HG03442 (cell line): Measurements from ENCODE around the gene ENTR1.

Experiments used
- ATAC-seq: cut with Tn5 transposase; IDR thresholded peaks from one replicate; pipeline ENCODE4 v1.9.1; 2021; ENCODE audit warnings: mild to moderate bottlenecking, moderate library complexity; ENCODE audit not compliant: unreplicated experiment

Gene ENTR1

GRCh38 chr9:136398286-136398685 lies 12.1 kb downstream of the ENTR1 start:
- no peak for ATAC-seq

GRCh38 chr9:136397643-136398042 lies 12.8 kb downstream of the ENTR1 start:
- ATAC-seq = no peak

GRCh38 chr9:136396219-136396515 lies 14.2 kb downstream of the ENTR1 start:
- no peak for ATAC-seq

- no peak for ATAC-seq
These were observed 14.8 kb downstream of the ENTR1 start for GRCh38 chr9:136395345-136396218.

- no peak for ATAC-seq
These were observed 15.4 kb downstream of the ENTR1 start for GRCh38 chr9:136395020-136395340.

GRCh38 chr9:136394312-136395019 lies 15.9 kb downstream of the ENTR1 start:
- ATAC-seq = no peak

- no peak for ATAC-seq
These were observed 16.9 kb downstream of the ENTR1 start for GRCh38 chr9:136393531-136393930.

GRCh38 chr9:136392538-136393449 lies 17.6 kb downstream of the ENTR1 start:
- ATAC-seq = no peak

- ATAC-seq = no peak
These were observed 18.5 kb downstream of the ENTR1 start for GRCh38 chr9:136391737-136392537.

GRCh38 chr9:136389396-136389795 lies 21.0 kb downstream of the ENTR1 start:
- ATAC-seq = no peak

GRCh38 chr9:136387217-136387616 lies 23.2 kb downstream of the ENTR1 start:
- ATAC-seq = no peak

GRCh38 chr9:136386018-136386417 lies 24.4 kb downstream of the ENTR1 start:
- ATAC-seq = no peak

GRCh38 chr9:136385015-136385414 lies 25.4 kb downstream of the ENTR1 start:
- no peak for ATAC-seq

- no peak for ATAC-seq
These were observed 27.0 kb downstream of the ENTR1 start for GRCh38 chr9:136383436-136383835.

- ATAC-seq = no peak
These were observed 28.4 kb downstream of the ENTR1 start for GRCh38 chr9:136381966-136382513.

GRCh38 chr9:136381311-136381710 lies 29.1 kb downstream of the ENTR1 start:
- ATAC-seq = no peak

GRCh38 chr9:136380381-136380780 lies 30.0 kb downstream of the ENTR1 start:
- no peak for ATAC-seq

GRCh38 chr9:136379891-136380290 lies 30.5 kb downstream of the ENTR1 start:
- ATAC-seq = no peak

- ATAC-seq = no peak
These were observed 31.0 kb downstream of the ENTR1 start for GRCh38 chr9:136379401-136379800.

- ATAC-seq = no peak
These were observed 31.5 kb downstream of the ENTR1 start for GRCh38 chr9:136379003-136379287.
